Measurements from ENCODE around the gene COQ4.

DNA sequence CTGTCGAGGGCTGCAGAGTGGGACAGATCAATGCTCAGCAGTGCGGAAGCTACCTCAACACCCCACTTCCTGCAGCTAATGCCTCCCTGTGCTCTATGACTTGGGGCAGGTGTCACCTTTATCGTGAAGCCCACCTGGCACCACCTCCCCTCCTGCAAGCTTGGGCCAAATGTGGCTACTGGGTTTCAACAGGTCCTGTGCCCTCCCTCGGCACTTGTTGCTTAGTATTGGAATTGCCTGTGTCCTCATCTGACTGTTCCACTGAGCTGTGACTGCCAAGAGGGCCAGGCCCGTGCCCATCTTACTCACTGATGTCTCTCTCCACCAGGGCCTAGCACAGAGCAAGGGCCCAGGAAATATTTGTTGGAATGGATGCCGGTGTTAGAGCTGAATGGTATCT is 27.1 kb downstream of the COQ4 start:
- no peak for TF ChIP-seq POLR2A (IDR thresholded peaks at IDR 0.05)
- TF ChIP-seq CTCF (IDR thresholded peaks at IDR 0.05): no peak
- TF ChIP-seq POLR2AphosphoS5 (IDR thresholded peaks at IDR 0.05): no peak
